Left lobe of liver (tissue), 2 donors: ENCODE data around the gene PLAAT4. TPM values are rescaled to one million over a fixed set of nuclear protein-coding genes. Genes with fewer than 3 reads are reported as not detected.
"Not testable (repeated sequence)": the region's sequence is repeated elsewhere in the genome, so short reads cannot be mapped to it uniquely, and the experiment has no call there.

ENCODE experiments used
- ATAC-seq: fragments of 200-7000 bp; cut with Tn5 transposase; one replicate; pipeline ENCODE4 v1.9.1; 2020; ENCODE audit warnings: mild to moderate bottlenecking, moderate library complexity
- DNase-seq: peaks from one replicate; pipeline ENCODE4 v3.0.0-alpha.2; 2020; ENCODE audit warnings: low spot score
- total RNA-seq: library from RNA; stranded (reverse); gene quantifications from one replicate; pipeline ENCODE4 v1.2.1, GENCODE V29; 2021
- donor health status: DM: no; HTN: no; CAD: no; lungs with moderate emphysema.
- donor health status: DM: no; HTN: yes; CAD: no.

The PLAAT4 gene
- total RNA-seq, 1 donor from 2014 or later: 47.6 TPM

DNA sequence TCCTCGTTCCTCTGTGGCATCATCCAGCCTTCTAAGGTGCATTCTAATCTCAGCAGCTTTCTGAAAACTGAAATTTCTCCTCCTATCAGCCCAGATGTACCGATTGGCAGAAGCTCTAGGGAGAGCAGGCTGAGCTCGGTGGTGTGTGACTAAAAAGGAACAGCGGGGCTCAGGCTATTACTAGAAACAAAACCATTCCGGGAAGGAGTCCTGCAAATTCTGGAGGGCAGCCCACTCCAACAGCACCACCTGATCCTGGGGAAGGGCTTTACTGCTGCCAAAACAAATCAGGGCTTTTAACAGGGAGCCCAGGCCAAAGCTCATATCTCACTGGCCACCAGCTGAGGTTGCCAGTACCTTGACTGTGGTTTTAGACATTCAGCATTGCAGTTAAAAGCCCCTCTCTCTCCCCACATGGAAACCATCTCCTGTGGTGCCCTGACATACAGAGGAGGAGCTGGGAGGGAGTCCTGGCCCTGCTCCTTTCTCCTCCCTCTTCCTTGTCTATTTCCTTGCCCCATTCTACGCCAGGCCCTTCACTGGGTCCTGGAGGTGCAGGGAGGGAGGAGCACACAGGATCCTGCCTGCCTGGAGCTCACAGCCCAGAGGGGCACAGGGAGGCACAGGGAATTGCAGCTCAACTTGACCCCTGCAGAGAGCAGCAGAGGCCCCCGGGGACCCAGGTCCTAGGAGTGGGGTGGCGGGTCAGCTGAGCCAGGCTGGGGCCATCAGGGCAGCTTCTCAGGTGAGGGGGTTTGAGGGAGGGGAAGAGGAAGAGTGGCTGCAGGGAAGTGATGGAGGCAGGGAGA is 889 bp downstream of the PLAAT4 start:
- DNase-seq: peak; percentile 90
- peak; percentile 87 for ATAC-seq

DNA sequence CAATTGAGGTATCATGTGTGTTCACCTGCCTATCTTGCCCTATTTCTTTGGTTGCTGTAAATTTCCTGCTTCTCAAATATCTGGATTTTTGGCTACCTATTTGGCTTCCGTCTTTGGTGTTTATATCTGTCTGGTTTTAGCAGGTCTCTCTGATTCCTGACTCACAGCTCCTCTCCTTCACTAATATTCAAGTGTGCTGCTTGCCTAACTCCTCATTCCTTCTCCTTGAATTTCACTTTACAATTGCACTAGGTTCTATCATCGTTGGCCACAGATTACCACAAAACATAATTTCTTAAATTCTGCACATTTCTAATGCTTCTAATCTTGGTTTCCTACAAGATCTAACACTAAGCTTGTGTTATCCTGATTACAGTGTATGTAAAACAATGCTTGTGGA is 5.9 kb downstream of the PLAAT4 start:
- not testable (repeated sequence) for DNase-seq, ATAC-seq

- DNase-seq (no peak), ATAC-seq (no peak)
These were observed 7.1 kb downstream of the PLAAT4 start for GRCh38 chr11:63543711-63544110.

DNA sequence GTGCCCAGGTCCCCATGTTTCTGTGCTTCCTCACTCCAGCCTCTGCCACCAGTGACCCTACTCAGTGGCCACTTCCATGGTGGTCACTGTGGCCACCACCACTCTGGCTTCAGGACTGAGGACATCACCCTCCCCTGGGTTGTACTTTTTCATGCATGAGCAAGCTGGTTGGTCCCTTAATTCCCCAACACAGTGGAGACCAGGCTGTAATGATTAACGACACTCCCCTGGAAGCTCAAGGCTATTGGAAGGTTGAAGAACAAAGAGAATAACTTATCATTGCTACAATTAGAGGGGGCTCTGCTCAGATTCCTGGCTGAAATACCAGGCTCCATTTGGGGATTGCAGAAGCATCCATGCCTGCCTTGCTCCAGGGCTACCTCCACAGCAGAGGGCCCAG is 10.5 kb downstream of the PLAAT4 start:
- no peak for ATAC-seq
- no peak for DNase-seq

DNA sequence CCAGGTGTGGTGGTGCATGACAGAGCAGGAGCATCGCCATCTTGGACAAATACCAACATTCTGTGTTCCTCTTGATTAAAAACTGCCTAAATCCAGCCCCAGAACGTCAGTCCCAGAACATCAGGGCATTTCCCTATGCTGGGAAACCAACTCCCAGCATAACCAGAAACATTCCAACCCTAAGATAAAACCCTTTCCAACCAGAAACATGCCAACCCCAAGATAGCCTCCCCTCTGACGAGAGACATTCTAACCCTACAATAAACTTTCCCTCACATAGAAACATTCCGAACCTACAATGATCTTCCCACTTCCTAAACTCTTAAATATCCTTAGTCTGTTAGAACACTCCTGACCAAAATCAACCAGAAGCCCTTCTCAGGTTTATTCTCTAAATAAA is 11.6 kb downstream of the PLAAT4 start:
- ATAC-seq: no peak
- DNase-seq: no peak

- DNase-seq: no peak
- ATAC-seq: no peak
These were observed 12.8 kb downstream of the PLAAT4 start for GRCh38 chr11:63549411-63549810.

DNA sequence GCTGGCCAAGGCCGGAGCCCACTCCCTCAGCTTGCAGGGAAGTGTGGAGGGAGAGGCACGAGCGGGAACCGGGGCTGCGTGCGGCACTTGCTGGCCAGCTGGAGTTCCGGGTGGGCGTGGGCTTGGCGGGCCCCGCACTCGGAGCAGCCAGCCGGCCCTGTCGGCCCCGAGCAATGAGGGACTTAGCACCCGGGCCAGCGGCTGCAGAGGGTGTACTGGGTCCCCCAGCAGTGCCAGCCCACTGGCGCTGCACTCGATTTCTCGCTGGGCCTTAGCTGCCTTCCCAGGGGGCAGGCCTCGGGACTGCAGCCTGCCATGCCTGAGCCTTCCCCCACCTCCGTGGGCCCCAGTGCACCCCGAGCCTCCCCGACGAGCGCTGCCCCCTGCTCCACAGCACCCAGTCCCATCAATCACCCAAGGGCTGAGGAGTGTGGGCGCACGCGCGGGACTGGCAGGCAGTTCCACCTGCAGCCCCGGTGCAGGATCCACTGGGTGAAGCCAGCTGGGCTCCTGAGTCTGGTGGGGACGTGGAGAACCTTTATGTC is 13.6 kb downstream of the PLAAT4 start:
- DNase-seq: peak; percentile 36
- not testable (repeated sequence) for ATAC-seq

DNA sequence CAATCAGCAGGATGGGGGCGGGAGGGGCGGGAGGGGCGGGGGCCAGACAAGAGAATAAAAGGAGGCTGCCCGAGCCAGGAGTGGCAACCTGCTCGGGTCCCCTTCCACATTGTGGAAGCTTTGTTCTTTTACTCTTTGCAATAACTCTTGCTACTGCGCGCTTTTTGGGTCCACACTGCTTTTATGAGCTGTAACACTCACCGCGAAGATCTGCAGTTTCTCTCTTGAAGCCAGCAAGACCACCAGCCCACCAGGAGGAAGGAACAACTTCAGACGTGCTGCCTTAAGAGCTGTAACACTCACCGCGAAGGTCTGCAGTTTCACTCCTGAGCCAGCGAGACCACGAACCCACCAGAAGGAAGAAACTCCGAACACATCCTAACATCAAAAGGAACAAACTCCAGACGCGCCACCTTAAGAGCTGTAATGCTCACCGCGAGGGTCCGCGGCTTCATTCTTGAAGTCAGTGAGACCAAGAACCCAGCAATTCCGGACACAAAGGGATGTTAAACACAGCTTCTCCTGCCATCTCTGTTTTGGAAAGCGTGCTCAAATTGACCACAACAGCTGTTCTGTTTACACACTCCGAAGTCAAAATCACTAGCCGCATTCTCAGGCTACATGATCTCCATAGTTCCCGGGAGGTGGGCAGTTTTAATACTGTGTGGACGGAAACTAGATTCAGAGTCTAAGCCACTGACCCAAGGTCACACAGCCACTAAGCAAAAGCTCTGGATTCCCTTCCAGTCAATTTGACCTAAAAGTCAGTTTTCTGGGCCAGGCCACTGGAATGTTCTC is 14.7 kb downstream of the PLAAT4 start:
- ATAC-seq (peak; percentile 16), DNase-seq (peak; percentile 18)

DNA sequence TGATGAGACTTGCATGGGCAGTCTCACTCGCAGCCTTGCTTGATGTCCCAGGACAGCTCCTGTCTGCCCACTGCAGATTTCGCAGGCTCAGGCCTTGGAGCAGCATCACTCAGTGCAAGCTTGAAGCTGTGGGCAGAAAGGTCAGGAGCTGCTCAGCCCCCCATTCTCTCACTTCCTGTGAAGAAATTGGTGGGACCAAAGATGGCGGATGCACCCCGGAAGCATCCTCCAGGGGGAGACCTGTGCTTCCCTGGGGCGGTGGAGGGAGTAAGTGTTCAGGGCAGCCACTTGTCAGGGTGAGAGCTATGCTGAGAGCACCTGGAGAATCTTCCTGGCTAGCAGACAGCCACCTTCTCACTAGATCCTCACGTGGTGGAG is 15.3 kb downstream of the PLAAT4 start:
- ATAC-seq (no peak), DNase-seq (peak; percentile 19)

- ATAC-seq (no peak), DNase-seq (peak; percentile 19)
These were observed 16.3 kb downstream of the PLAAT4 start for GRCh38 chr11:63552921-63553320.

DNA sequence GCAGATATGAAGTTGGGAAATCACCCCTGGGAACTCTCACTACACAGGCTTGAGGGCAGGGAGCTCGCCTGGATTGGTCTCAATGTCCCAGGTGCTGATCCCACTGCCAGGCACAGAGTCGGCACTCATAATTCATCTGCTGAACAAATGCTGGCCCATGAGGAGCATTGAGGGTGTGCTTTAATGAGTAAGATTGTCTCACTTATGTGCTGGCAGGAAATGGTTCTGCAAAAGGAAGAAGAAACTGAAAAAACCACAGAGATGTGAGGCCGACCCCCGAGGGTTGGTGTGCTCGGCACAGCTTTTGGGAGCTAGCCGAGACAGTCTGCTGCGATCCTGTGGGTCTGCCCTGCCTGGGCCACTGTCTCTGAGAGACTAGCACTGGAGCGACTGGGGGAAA is 17.2 kb downstream of the PLAAT4 start:
- ATAC-seq (no peak), DNase-seq (peak; percentile 22)

GRCh38 chr11:63554877-63555223 is 18.2 kb downstream of the PLAAT4 start:
- DNase-seq (no peak), ATAC-seq (no peak)

- DNase-seq: no peak
- no peak for ATAC-seq
These were observed 19.9 kb downstream of the PLAAT4 start for GRCh38 chr11:63556404-63557013.

DNA sequence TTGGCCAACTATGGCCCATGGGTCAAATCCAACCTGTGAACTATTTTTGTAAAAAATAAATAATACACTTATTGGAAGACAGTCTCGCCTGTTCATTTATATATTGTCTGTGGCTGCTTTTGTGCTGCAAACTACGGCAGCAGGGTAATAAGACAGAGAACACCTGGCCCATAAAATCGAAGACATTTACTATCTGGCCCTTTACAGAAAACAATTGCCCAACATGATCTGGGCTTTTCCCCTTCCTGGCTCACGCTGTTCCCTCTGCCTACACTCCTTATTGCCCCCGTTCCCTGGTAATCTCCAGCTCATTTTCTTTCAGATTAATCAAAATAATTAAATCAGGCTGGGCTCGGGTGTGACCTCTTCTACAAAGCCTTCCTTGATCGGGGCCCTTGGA is 21.0 kb downstream of the PLAAT4 start:
- DNase-seq: no peak
- no peak for ATAC-seq

DNA sequence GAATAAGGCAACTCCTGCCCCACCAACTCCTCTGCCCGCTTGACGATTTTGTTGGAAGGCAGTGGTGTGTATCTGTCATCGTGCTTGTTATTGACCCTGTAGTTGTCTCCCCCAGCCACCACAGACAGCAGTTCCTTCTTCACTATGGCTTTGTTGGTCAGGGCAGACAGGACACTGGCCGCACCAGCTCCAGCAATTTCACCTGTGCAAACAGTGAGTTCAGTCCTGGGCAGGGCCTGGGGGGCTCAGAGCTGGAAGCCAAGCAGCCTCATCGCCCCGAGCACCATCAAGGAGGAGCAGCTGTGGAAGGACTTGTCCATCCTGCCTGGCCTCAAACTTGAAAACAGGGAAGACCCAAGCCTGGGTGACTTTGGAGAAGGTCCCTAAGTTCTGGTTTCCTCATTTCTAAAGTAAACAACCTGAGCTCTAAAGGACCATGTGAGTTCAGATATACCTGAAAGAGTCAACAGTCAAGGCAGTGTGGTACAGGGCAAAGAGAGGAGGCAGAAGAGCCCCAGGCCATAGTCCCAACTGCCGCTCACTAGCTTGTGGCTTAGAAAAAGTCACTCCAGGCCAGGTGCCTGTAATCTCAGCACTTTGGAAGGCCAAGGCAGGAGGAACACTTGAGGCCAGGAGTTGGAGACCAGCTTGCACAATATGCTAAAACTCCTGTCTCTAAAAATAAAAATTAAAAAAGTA is 22.0 kb downstream of the PLAAT4 start:
- DNase-seq: no peak
- ATAC-seq: no peak

- DNase-seq: no peak
- ATAC-seq: peak; percentile 66
These were observed 24.0 kb downstream of the PLAAT4 start for GRCh38 chr11:63560506-63561180.

GRCh38 chr11:63563201-63564055 is 26.8 kb downstream of the PLAAT4 start, which contains the start of gene PLAAT2:
PLAAT2 (minus strand) TSS chr11:63563379; CDS start chr11:63563324, 55 bp downstream.
- DNase-seq (no peak), ATAC-seq (peak; percentile 71)

- no peak for DNase-seq
- ATAC-seq: peak; percentile 5
These were observed 27.6 kb downstream of the PLAAT4 start for GRCh38 chr11:63564056-63564774.
